Neutrophil (primary cell): ENCODE data around the gene PCNT.
A peak's percentile ranks its signal among the peaks of the same experiment; 100 is the strongest.

Source experiments
- H3K27ac ChIP-seq: fragments of 200-600 bp; sonication (generic); 2 replicates; pipeline ENCODE4 v1.5.1; 2016; ENCODE audit warnings: mild to moderate bottlenecking, moderate library complexity
- H3K27me3 ChIP-seq: fragments of 200-600 bp; sonication (generic); 2 replicates; pipeline ENCODE4 v1.6.0; 2016; ENCODE audit warnings: mild to moderate bottlenecking
- H3K36me3 ChIP-seq: fragments of 200-600 bp; sonication (generic); 2 replicates; pipeline ENCODE4 v1.5.1; 2017
- H3K4me1 ChIP-seq, 2 experiments: fragments of 200-600 bp in 1 of 2; sonication (generic) in 1 of 2; 1 replicate in 1 of 2; 2 replicates in 1 of 2; pipeline versions ENCODE4 v1.5.1 to v1.6.1; 2013 to 2016; ENCODE audit warnings: low read depth in 1 of 2, low read length in 1 of 2, mild to moderate bottlenecking in 1 of 2, moderate library complexity in 1 of 2; ENCODE audit not compliant: control insufficient read depth in 1 of 2, insufficient read depth in 1 of 2
- H3K4me3 ChIP-seq, 2 experiments: fragments of 200-600 bp in 1 of 2; sonication (generic) in 1 of 2; 1 replicate in 1 of 2; 2 replicates in 1 of 2; pipeline ENCODE4 v1.5.1; 2013 to 2016; ENCODE audit warnings: low read depth in 1 of 2, low read length in 1 of 2, mild to moderate bottlenecking in 1 of 2, moderate library complexity in 1 of 2
- H3K9me3 ChIP-seq: fragments of 200-600 bp; sonication (generic); 2 replicates; pipeline ENCODE4 v1.5.1; 2016
- TF ChIP-seq, protein P1 (sequence below): fragments of 200-600 bp; sonication (generic); IDR thresholded peaks from 2 replicates; pipeline ENCODE4 v1.5.1; 2016; ENCODE audit warnings: antibody characterized with exemption

PCNT gene

DNA sequence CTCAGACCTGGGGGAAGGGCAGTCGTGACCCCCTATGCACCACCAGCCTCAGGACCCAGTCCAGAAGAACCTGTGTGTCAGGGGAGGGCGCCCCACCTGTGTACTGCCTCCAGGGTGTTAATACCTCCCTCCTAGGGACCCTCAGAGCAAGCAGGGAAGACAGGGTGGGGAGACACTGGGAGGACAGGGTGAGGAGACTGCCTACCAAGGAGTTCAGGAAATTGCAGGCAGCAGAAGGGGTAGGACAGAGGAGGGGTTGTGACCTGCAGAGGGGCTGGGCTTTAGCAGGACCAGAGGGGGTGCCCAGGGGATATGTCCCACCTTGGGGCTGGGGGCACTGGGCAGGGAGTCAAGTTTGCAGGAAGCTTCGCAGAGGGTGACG lies 5.5 kb upstream of the PCNT start:
- TF ChIP-seq, protein P1, sequence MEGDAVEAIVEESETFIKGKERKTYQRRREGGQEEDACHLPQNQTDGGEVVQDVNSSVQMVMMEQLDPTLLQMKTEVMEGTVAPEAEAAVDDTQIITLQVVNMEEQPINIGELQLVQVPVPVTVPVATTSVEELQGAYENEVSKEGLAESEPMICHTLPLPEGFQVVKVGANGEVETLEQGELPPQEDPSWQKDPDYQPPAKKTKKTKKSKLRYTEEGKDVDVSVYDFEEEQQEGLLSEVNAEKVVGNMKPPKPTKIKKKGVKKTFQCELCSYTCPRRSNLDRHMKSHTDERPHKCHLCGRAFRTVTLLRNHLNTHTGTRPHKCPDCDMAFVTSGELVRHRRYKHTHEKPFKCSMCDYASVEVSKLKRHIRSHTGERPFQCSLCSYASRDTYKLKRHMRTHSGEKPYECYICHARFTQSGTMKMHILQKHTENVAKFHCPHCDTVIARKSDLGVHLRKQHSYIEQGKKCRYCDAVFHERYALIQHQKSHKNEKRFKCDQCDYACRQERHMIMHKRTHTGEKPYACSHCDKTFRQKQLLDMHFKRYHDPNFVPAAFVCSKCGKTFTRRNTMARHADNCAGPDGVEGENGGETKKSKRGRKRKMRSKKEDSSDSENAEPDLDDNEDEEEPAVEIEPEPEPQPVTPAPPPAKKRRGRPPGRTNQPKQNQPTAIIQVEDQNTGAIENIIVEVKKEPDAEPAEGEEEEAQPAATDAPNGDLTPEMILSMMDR = no peak
- no peak overlapping the region for H3K27ac ChIP-seq
- H3K4me3 ChIP-seq = no peak overlapping the region
- H3K27me3 ChIP-seq = no peaks in the 10 kb centered on the region
- peaks cover 31% of the 10 kb centered on the region for H3K36me3 ChIP-seq
- H3K9me3 ChIP-seq = no peaks in the 10 kb centered on the region
- H3K4me1 ChIP-seq = peaks cover 36% of the 10 kb centered on the region in 2 experiments

DNA sequence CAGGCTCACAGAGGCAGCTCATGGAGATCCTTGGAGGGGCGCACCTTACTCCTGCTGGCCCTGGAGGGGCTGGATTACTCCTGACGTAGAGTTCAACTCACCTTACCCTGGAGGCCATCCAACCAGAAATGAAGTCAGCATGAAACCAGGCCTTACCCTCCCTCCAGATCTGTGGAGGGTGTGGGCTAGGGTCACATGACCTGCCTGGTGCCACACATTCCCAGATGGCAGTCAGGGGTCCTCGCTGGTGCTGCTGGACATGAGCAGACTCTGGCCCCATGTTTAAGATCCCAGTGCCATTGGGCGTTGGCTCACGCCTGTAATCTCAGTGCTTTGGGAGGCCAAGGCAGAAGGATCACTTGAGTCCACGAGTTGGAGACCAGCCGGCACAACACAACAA lies 4.8 kb upstream of the PCNT start:
- Histone ChIP-seq H3K4me1 (peaks cover 36 to 37% of the 10 kb centered on the region in 2 experiments), H3K4me3 (no peak overlapping the region)

DNA sequence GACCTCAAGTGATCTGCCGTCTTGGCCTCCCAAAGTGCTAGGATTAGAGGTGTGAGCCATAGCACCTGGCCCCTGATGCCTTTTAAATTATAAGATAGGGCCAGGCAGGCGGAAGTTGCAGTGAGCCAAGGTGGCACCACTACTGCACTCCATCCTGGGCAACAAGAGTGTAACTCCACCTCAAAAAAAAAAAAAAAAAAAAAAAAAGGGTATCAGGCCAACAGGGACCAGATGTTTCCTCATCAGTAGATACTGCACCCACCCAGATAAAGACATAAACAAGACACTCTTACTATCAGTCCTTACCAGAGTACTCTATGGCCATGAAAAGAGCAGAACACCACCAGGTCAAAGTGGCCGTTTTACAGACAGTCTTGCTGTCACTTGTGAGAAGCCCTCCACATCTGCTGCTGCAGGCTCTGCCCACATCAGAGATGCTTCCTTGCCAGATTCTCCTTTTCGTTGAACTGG lies 3.6 kb upstream of the PCNT start:
- H3K27ac ChIP-seq = no peak overlapping the region
- no peak overlapping the region for H3K4me3 ChIP-seq
- peaks cover 41 to 43% of the 10 kb centered on the region in 2 experiments for H3K4me1 ChIP-seq

More for the DNA sequence above, 4.8 kb upstream of the PCNT start:
- TF ChIP-seq, protein P1 = no peak
- Histone ChIP-seq H3K9me3 (no peaks in the 10 kb centered on the region), H3K27ac (no peak overlapping the region), H3K27me3 (no peaks in the 10 kb centered on the region), H3K36me3 (peaks cover 29% of the 10 kb centered on the region)

DNA sequence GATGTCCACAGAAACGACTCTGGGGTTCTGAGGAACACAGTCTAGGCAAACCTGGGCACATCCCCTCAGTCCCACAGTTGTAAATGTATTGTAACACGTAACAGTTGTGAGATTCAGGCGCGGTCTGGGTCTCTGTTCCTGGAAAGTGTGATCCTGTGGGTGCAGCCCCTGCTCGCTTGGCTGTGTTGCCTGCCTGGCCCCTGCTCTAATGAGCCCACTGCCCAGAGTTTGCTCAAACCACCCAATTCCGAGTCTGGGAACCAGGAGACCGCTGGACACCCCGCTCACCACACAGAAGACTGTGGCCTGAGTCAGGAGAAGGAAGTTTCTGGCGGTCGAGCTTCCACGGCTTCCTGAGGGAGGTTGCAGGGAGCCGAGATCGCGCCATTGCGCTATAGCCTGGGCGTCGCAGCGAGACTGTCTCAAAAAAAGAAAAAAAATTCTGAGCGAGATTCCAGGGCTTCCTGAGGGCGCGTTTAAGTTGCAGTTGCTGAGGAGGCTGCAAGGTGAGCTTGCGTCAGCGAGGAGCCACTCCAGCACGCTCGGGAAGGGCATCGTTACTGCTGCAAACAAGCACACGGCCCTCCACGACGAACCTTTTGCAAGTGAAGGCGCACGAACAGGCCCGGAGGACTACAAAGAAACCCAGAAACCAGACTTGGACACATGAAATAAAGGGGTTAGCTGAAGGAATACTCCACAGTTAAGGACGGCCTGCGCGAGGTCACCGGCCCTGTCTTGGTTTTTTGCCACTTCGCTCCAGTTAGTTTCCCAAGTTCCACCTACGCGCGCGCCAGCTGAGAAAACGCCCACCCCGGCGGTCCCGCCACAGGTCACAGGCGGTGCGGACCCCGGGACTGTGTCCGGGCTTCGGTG lies 1.4 kb upstream of the PCNT start:
- Histone ChIP-seq H3K36me3 (peaks cover 6% of the 10 kb centered on the region), H3K27ac (peak overlapping the region; percentile 94), H3K4me1 (peaks cover 47 to 49% of the 10 kb centered on the region in 2 experiments), H3K27me3 (no peaks in the 10 kb centered on the region), H3K9me3 (no peaks in the 10 kb centered on the region), H3K4me3 (peak overlapping the region; percentile 96 to 100)
- TF ChIP-seq, protein P1 = no peak

More for the DNA sequence above, 3.6 kb upstream of the PCNT start:
- TF ChIP-seq, protein P1 = no peak
- Histone ChIP-seq H3K9me3 (no peaks in the 10 kb centered on the region), H3K36me3 (peaks cover 18% of the 10 kb centered on the region), H3K27me3 (no peaks in the 10 kb centered on the region)

DNA sequence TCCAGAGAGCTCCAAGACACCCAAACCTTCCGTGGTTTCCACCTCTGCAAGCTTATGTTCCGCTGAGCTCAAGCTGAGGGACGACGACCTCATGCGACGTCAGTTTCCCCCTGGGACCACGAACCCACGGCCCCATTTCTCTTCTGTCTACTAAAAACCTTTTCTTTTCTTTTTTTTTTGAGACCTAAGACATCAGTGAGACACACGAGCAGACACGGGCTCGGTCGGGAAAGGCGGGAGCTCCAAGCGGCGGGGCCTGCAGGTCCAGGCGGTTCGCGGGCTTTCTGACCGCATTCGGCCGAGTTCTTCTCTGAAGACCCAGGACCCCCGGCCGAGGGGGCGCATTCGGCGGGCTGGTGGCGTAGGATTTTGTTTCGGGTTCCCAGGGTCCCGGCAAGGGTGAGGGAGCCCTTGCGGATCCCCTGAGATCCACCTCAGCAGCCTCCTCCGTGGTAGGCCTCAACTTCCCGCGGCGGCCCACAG lies 688 bp upstream of the PCNT start:
- peaks cover 47 to 49% of the 10 kb centered on the region in 2 experiments for H3K4me1 ChIP-seq
- no peaks in the 10 kb centered on the region for H3K9me3 ChIP-seq
- peaks cover 4% of the 10 kb centered on the region for H3K36me3 ChIP-seq
- H3K27ac ChIP-seq = peak overlapping the region; percentile 94
- TF ChIP-seq, protein P1 = no peak
- H3K27me3 ChIP-seq = no peaks in the 10 kb centered on the region
- H3K4me3 ChIP-seq = peak overlapping the region; percentile 96 to 100
